Sigmoid colon (tissue), 7 donors: Measurements from ENCODE around the gene CLCN2. TPM values are rescaled to one million over a fixed set of nuclear protein-coding genes. Genes with fewer than 3 reads are reported as not detected.

Experiments used
- DNase-seq: peaks from one replicate; pipeline ENCODE4 v3.0.0-alpha.2; 2019
- H3K27ac ChIP-seq, 4 donors: fragments of 200-600 bp; sonication (generic); one replicate each; pipeline ENCODE4 v1.5.1; 2016 to 2019; ENCODE audit warnings: mild to moderate bottlenecking in 1 of 4
- H3K27me3 ChIP-seq, 3 donors: fragments of 200-600 bp; sonication (generic); one replicate each; pipeline ENCODE4 v1.5.1; 2019; ENCODE audit warnings: mild to moderate bottlenecking in 1 of 3
- H3K36me3 ChIP-seq, 4 donors: fragments of 200-600 bp; sonication (generic); one replicate each; pipeline ENCODE4 v1.5.1; 2016 to 2019
- H3K4me1 ChIP-seq, 4 donors: fragments of 200-600 bp; sonication (generic); one replicate each; pipeline ENCODE4 v1.5.1; 2017 to 2019
- H3K4me3 ChIP-seq, 4 donors: fragments of 200-600 bp; sonication (generic); one replicate each; pipeline ENCODE4 v1.5.1; 2017 to 2019; ENCODE audit warnings: mild to moderate bottlenecking in 2 of 4, moderate library complexity in 1 of 4
- H3K9me3 ChIP-seq, 4 donors: fragments of 200-600 bp in 3 of 4; sonication (generic) in 3 of 4; one replicate each; pipeline versions ENCODE4 v1.5.1 to v1.6.1; 2013 to 2019
- EP300 ChIP-seq, 4 donors: sonication (generic); formaldehyde crosslinking; IDR thresholded peaks; one replicate each; pipeline ENCODE4 v1.6.1; 2017; ENCODE audit warnings: antibody characterized with exemption in 4 of 4
- POLR2A ChIP-seq, 2 donors: fragments of 450-650 bp; IDR thresholded peaks; one replicate each; pipeline ENCODE4 v1.6.1; 2016; ENCODE audit warnings: antibody characterized with exemption in 2 of 2, mild to moderate bottlenecking in 2 of 2, moderate library complexity in 2 of 2
- POLR2AphosphoS5 ChIP-seq, 4 donors: sonication (generic); formaldehyde crosslinking; IDR thresholded peaks; one replicate each; pipeline ENCODE4 v1.6.1; 2017; ENCODE audit warnings: antibody characterized with exemption in 4 of 4
- WGBS, 2 donors: extraction: QIAGEN DNeasy Blood & Tissue Kit; methylation state at CpG; one replicate each; pipeline ENCODE4 v1.1.7; 2013; 5-methylcytosine and 5-hydroxymethylcytosine counted together
- intact Hi-C: fragments of 100-400 bp; cut with DNase I; formaldehyde crosslinking; loops from one replicate; pipeline ENCODE4 v1.15.1; 2023
- polyA plus RNA-seq, 3 donors: library from polyadenylated mRNA; stranded (reverse); fragments of 200-250 nt; gene quantifications; one replicate each; pipeline ENCODE4 v1.2.3, GENCODE V29; 2013
- total RNA-seq, 4 donors: library from RNA; depleted of rRNA; stranded (reverse); fragments of >200 nt; gene quantifications; one replicate each; pipeline ENCODE4 v1.1.0, GENCODE V29; 2016
- TF ChIP-seq, protein P1 (sequence below), 4 experiments: fragments of 450-650 bp in 3 of 4; fragments of 200-600 bp in 1 of 4; IDR thresholded peaks; one replicate each; pipeline ENCODE4 v1.5.1; 2016 to 2019; ENCODE audit warnings: antibody characterized with exemption in 4 of 4, mild to moderate bottlenecking in 3 of 4, moderate library complexity in 2 of 4
- donor health status: healthy with polysubstance abuse.
- donor health status: Bipolar disorder and iron deficiency.
- donor health status: healthy.

Gene CLCN2
- total and polyA plus RNA-seq, 7 donors, result 1.6 to 30.2 (median 3.3) TPM

DNA sequence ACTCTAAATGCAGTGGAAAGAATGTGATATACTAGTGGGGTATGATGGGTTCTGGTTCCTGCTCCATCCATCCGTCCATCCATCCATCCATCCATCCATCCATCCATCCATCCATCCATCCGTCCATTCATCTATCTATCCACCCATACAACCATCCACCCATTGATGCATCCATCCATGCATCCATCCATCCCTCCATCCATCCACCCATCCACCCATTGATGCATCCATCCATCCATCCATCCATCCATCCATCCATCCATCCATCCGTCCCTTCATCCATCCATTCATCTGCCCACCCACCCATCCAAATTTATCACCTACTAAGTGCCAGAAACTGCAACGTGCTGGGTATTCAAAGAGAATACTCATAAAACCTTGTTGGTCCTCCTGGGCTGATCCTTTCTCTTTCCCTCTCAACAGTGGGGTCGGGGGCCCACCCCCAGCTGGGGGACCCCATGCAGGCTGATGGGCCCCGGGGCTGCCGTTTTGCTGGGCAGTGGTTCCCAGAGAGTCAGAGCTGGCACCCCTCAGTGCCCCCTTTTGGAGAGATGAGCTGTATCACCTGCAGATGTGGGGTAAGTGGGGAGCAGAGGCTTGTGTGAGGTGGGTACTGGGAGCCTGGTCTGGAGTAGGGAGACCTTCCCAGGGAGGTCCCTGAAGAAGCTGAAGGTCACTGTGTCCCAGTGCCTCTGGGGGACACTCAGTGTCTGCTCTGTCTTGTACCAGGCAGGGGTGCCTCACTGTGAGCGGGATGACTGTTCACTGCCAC lies 26.9 kb upstream of the CLCN2 start:
- Histone ChIP-seq H3K4me3 (no peak overlapping the region), H3K36me3 (no peaks in the 10 kb centered on the region), H3K27ac (no peak overlapping the region), H3K4me1 (no peaks in the 10 kb centered on the region), H3K27me3 (peaks cover 0 to 6% (median 4%) of the 10 kb centered on the region in 3 donors), H3K9me3 (no peaks in the 10 kb centered on the region)
- no peak for DNase-seq
- 73 to 81% methylated on average over 8 of the region's 8 CpGs for WGBS, 2 donors
- intact Hi-C loops, result no loop called here
- TF ChIP-seq POLR2AphosphoS5 (IDR thresholded peaks at IDR 0.05) (no peak), POLR2A (IDR thresholded peaks at IDR 0.05) (no peak), EP300 (IDR thresholded peaks at IDR 0.05) (no peak)
- TF ChIP-seq, protein P1, sequence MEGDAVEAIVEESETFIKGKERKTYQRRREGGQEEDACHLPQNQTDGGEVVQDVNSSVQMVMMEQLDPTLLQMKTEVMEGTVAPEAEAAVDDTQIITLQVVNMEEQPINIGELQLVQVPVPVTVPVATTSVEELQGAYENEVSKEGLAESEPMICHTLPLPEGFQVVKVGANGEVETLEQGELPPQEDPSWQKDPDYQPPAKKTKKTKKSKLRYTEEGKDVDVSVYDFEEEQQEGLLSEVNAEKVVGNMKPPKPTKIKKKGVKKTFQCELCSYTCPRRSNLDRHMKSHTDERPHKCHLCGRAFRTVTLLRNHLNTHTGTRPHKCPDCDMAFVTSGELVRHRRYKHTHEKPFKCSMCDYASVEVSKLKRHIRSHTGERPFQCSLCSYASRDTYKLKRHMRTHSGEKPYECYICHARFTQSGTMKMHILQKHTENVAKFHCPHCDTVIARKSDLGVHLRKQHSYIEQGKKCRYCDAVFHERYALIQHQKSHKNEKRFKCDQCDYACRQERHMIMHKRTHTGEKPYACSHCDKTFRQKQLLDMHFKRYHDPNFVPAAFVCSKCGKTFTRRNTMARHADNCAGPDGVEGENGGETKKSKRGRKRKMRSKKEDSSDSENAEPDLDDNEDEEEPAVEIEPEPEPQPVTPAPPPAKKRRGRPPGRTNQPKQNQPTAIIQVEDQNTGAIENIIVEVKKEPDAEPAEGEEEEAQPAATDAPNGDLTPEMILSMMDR (IDR thresholded peaks at IDR 0.05), result no peak

GRCh38 chr3:184387174-184387714 lies 25.8 kb upstream of the CLCN2 start:
- no peaks in the 10 kb centered on the region for H3K9me3 ChIP-seq
- intact Hi-C loops, result no loop called here
- no peaks in the 10 kb centered on the region for H3K36me3 ChIP-seq
- no peak for DNase-seq
- no peak overlapping the region for H3K27ac ChIP-seq
- no peak for TF ChIP-seq POLR2A (IDR thresholded peaks at IDR 0.05)
- TF ChIP-seq, protein P1 (IDR thresholded peaks at IDR 0.05), result no peak
- no peak for TF ChIP-seq EP300 (IDR thresholded peaks at IDR 0.05)
- no peak for TF ChIP-seq POLR2AphosphoS5 (IDR thresholded peaks at IDR 0.05)
- WGBS, 2 donors, result 91 to 94% methylated on average over 12 of the region's 12 CpGs
- no peaks in the 10 kb centered on the region for H3K4me1 ChIP-seq
- H3K4me3 ChIP-seq, result no peak overlapping the region
- peaks cover 0 to 6% (median 4%) of the 10 kb centered on the region in 3 donors for H3K27me3 ChIP-seq

GRCh38 chr3:184386047-184386806 lies 24.8 kb upstream of the CLCN2 start:
- H3K27me3 ChIP-seq, result peaks cover 4 to 13% (median 8%) of the 10 kb centered on the region in 3 donors
- H3K9me3 ChIP-seq, result no peaks in the 10 kb centered on the region
- no peak overlapping the region for H3K4me3 ChIP-seq
- TF ChIP-seq, protein P1 (IDR thresholded peaks at IDR 0.05), result no peak
- no peak for TF ChIP-seq EP300 (IDR thresholded peaks at IDR 0.05)
- TF ChIP-seq POLR2AphosphoS5 (IDR thresholded peaks at IDR 0.05), result no peak
- no peak for TF ChIP-seq POLR2A (IDR thresholded peaks at IDR 0.05)
- intact Hi-C loops, result no loop called here
- DNase-seq, result no peak
- WGBS, 2 donors, result 70 to 83% methylated on average over 37 of the region's 37 CpGs
- H3K36me3 ChIP-seq, result no peaks in the 10 kb centered on the region
- H3K27ac ChIP-seq, result no peak overlapping the region
- H3K4me1 ChIP-seq, result peaks cover 0 to 6% (median 4%) of the 10 kb centered on the region in 4 donors

- intact Hi-C loops, result no loop called here
- 92 to 94% methylated on average over 8 of the region's 8 CpGs for WGBS, 2 donors
- Histone ChIP-seq H3K27ac (no peak overlapping the region), H3K9me3 (no peaks in the 10 kb centered on the region), H3K27me3 (peaks cover 4 to 21% (median 19%) of the 10 kb centered on the region in 3 donors), H3K4me3 (no peak overlapping the region), H3K36me3 (no peaks in the 10 kb centered on the region), H3K4me1 (peaks cover 0 to 17% (median 14%) of the 10 kb centered on the region in 4 donors)
- TF ChIP-seq EP300 (IDR thresholded peaks at IDR 0.05) (no peak), POLR2A (IDR thresholded peaks at IDR 0.05) (no peak), POLR2AphosphoS5 (IDR thresholded peaks at IDR 0.05) (no peak)
- TF ChIP-seq, protein P1 (IDR thresholded peaks at IDR 0.05), result no peak
- DNase-seq, result no peak
These were observed 23.5 kb upstream of the CLCN2 start for GRCh38 chr3:184384856-184385422.
